ENCODE data around the gene PHF10. TPM values are rescaled to one million over a fixed set of nuclear protein-coding genes. Genes with fewer than 3 reads are reported as not detected.

The PHF10 gene
- total and polyA plus RNA-seq, 2 donors (not counting 3 experiments of a cell fraction or from before 2014, with no cell fraction given): 19.1 to 62.4 TPM

GRCh38 chr6:169701311-169701953 lies 22.9 kb downstream of the PHF10 start:
- Histone ChIP-seq H3K27me3 (ENCODE audit: control insufficient read depth in 2 of 2, insufficient read depth in 2 of 2, low read length in 2 of 2) (no peaks in the 10 kb centered on the region), H3K4me2 (ENCODE audit: insufficient read depth, low read length) (peak overlapping the region; percentile 93), H3K27ac (ENCODE audit: insufficient read depth, low read depth, low read length) (peak overlapping the region; percentile 76), H3K79me2 (ENCODE audit: control insufficient read depth, insufficient read depth, low read length) (peaks cover 56% of the 10 kb centered on the region), H2AFZ (ENCODE audit: low read depth, low read length) (peak overlapping the region; percentile 4), H3K4me1 (ENCODE audit: control insufficient read depth, extremely low read depth, insufficient read depth, low read length) (peaks cover 57% of the 10 kb centered on the region), H3K36me3 (ENCODE audit: control insufficient read depth in 2 of 2, extremely low read depth in 1 of 2, insufficient read depth in 2 of 2, low read length in 2 of 2) (peaks cover 0 to 4% of the 10 kb centered on the region in 2 experiments), H3K4me3 (replicated peaks in 1 of 3; ENCODE audit: insufficient read depth in 1 of 3, low read depth in 1 of 3, low read length in 3 of 3) (peak overlapping the region; percentile 70 to 84 (median 71)), H3K9ac (replicated peaks; ENCODE audit: extremely low read depth, insufficient read depth, low read length) (peak overlapping the region; percentile 91), H4K20me1 (replicated peaks; ENCODE audit: control insufficient read depth, extremely low read depth, insufficient read depth, low read length) (no peaks in the 10 kb centered on the region), H3K9me3 (replicated peaks; ENCODE audit: control insufficient read depth, insufficient read depth, low read length) (no peaks in the 10 kb centered on the region), H3K9me1 (replicated peaks; ENCODE audit: control insufficient read depth, extremely low read depth, insufficient read depth, low read length) (no peaks in the 10 kb centered on the region)
- BruUV-seq (replicated peaks): TSS peak; percentile 69
- TF ChIP-seq MYC (IDR thresholded peaks at IDR 0.05; ENCODE audit: low read depth, low read length) (no peak), GATA2 (IDR thresholded peaks at IDR 0.05; ENCODE audit: insufficient read depth, insufficient read length, low read depth, low read length) (no peak), POLR2A (IDR thresholded peaks at IDR 0.05; ENCODE audit: low read depth, low read length) (no peak), JUN (IDR thresholded peaks at IDR 0.05; ENCODE audit: borderline replicate concordance, insufficient read depth, insufficient read length, low read depth) (no peak), CTCF (IDR thresholded peaks at IDR 0.05; ENCODE audit: extremely low read depth in 1 of 2, insufficient read depth in 1 of 2, low read depth in 1 of 2, low read length in 2 of 2) (no peak)
- intact Hi-C loops (cut with micrococcal nuclease) (loop anchor here (2.0 to 5.0 kb wide), 2 partner anchors 606 to 807 kb away; partner anchors contain the start of gene FAM120B), dilution Hi-C loops (cut with MboI; ENCODE audit: extremely low pct_ligation_motif_present, low sequenced_read_pairs) (no loop called here)
- POLR2A ChIA-PET: interaction anchor here (1.0 to 1.6 kb wide), 3 partner anchors 27 to 50 kb away, joined by 3 to 6 read pairs (median 3); no protein-coding TSS in a partner anchor
- peak; percentile 67 for FAIRE-seq
- CTCF ChIA-PET: interaction anchor here (0.6 to 2.0 kb wide), 4 partner anchors 8 to 189 kb away, joined by 3 to 9 read pairs (median 5); no protein-coding TSS in a partner anchor
- DNase-seq (ENCODE audit: low read depth, low spot score): no peak
